Neural cell (in vitro differentiated cells): ENCODE data around the gene CACNA1A.

Experiments used
- MXI1 ChIP-seq: fragments of 450-650 bp; conservative IDR thresholded peaks from 2 replicates; pipeline ENCODE4 v1.6.1; 2014; ENCODE audit warnings: antibody characterized with exemption, mild to moderate bottlenecking; ENCODE audit not compliant: poor library complexity, severe bottlenecking
- POLR2AphosphoS5 ChIP-seq: IDR thresholded peaks from 2 replicates; pipeline ENCODE4 v1.6.1; 2012
- RAD21 ChIP-seq: fragments of 450-650 bp; conservative IDR thresholded peaks from 2 replicates; pipeline ENCODE4 v1.6.1; 2014; ENCODE audit warnings: antibody characterized with exemption, mild to moderate bottlenecking, moderate library complexity
- TF ChIP-seq, protein P1 (sequence below): fragments of 450-650 bp; IDR thresholded peaks from 2 replicates; pipeline ENCODE4 v1.5.1; 2014; ENCODE audit warnings: antibody characterized with exemption, mild to moderate bottlenecking, moderate library complexity; ENCODE audit not compliant: poor library complexity, severe bottlenecking

DNA sequence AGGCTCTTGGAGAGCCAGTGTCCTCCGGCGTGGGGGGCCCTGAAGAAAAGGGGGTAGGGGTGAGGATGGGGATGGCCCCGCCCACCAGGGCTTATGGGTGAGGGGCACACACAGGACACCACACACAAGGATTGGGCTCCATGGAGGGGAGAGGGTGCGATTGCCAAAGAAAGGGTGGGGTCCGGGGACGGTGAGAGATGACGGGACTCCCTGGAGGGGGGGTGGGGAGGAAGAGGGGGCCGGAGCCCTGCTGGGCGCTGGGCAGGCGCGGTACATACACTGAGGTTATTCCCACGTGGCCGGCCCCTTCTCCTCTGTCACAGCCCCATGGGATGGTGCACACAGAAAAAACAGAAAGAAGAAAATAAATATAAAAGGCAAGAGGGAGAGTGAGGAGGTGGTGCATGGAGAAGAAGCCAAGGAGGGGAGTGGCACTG, 295.9 kb downstream of the CACNA1A start:
- TF ChIP-seq, protein P1, sequence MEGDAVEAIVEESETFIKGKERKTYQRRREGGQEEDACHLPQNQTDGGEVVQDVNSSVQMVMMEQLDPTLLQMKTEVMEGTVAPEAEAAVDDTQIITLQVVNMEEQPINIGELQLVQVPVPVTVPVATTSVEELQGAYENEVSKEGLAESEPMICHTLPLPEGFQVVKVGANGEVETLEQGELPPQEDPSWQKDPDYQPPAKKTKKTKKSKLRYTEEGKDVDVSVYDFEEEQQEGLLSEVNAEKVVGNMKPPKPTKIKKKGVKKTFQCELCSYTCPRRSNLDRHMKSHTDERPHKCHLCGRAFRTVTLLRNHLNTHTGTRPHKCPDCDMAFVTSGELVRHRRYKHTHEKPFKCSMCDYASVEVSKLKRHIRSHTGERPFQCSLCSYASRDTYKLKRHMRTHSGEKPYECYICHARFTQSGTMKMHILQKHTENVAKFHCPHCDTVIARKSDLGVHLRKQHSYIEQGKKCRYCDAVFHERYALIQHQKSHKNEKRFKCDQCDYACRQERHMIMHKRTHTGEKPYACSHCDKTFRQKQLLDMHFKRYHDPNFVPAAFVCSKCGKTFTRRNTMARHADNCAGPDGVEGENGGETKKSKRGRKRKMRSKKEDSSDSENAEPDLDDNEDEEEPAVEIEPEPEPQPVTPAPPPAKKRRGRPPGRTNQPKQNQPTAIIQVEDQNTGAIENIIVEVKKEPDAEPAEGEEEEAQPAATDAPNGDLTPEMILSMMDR: no peak
- TF ChIP-seq POLR2AphosphoS5: no peak
- no peak for TF ChIP-seq RAD21
- TF ChIP-seq MXI1: no peak
